HepG2 (cell line): ENCODE data around the gene CISD3. TPM values are rescaled to one million over a fixed set of nuclear protein-coding genes. Genes with fewer than 3 reads are reported as not detected.

Experiments
- E2F1 ChIP-seq: sonication (generic); formaldehyde crosslinking; IDR thresholded peaks from 2 replicates; pipeline ENCODE4 v1.5.0; 2020; ENCODE audit warnings: missing genetic modification reagents
- GATA4 ChIP-seq: sonication (generic); IDR thresholded peaks from 2 replicates; pipeline ENCODE4 v1.6.1; 2016; ENCODE audit warnings: antibody characterized with exemption, low read depth, borderline replicate concordance
- HBP1 ChIP-seq: IDR thresholded peaks from 2 replicates; pipeline ENCODE4 v1.6.1; 2016; ENCODE audit warnings: low read depth, control low read depth
- HCFC1 ChIP-seq: fragments of 150-350 bp; IDR thresholded peaks from 2 replicates; pipeline ENCODE4 v1.6.1; 2014; ENCODE audit warnings: low read depth, low read length
- MLLT10 ChIP-seq: sonication (generic); formaldehyde crosslinking; IDR thresholded peaks from 2 replicates; pipeline ENCODE4 v1.4.0; 2020; ENCODE audit warnings: missing genetic modification reagents
- MTA1 ChIP-seq: sonication (generic); formaldehyde crosslinking; IDR thresholded peaks from 2 replicates; pipeline ENCODE4 v1.4.0; 2020; ENCODE audit warnings: missing genetic modification reagents, mild to moderate bottlenecking, borderline replicate concordance
- NFE2 ChIP-seq: sonication (generic); formaldehyde crosslinking; IDR thresholded peaks from 2 replicates; pipeline ENCODE4 v1.4.0; 2020; ENCODE audit warnings: missing genetic modification reagents
- PCBP1 ChIP-seq: fragments of 200-400 bp; formaldehyde crosslinking; IDR thresholded peaks from 2 replicates; pipeline ENCODE4 v1.6.1; 2017; ENCODE audit warnings: mild to moderate bottlenecking, low read depth, low read length, borderline replicate concordance
- REST ChIP-seq, 2 experiments: IDR thresholded peaks; 2 replicates each; pipeline ENCODE4 v1.6.1; 2011 to 2012; ENCODE audit warnings: low read length in 2 of 2, borderline replicate concordance in 1 of 2, low read depth in 1 of 2, mild to moderate bottlenecking in 1 of 2, moderate library complexity in 1 of 2
- TOE1 ChIP-seq: sonication (generic); formaldehyde crosslinking; IDR thresholded peaks from 2 replicates; pipeline ENCODE4 v1.4.0; 2020; ENCODE audit warnings: mild to moderate bottlenecking, missing genetic modification reagents
- ZBTB46 ChIP-seq: sonication (generic); formaldehyde crosslinking; IDR thresholded peaks from 2 replicates; pipeline ENCODE4 v1.4.0; 2020; ENCODE audit warnings: mild to moderate bottlenecking, missing genetic modification reagents, borderline replicate concordance
- ZBTB49 ChIP-seq: sonication (generic); formaldehyde crosslinking; IDR thresholded peaks from 2 replicates; pipeline ENCODE4 v1.4.0; 2020; ENCODE audit warnings: missing genetic modification reagents, borderline replicate concordance
- ZFP36L1 ChIP-seq: sonication (generic); formaldehyde crosslinking; IDR thresholded peaks from 2 replicates; pipeline ENCODE4 v1.8.0; 2022; ENCODE audit warnings: mild to moderate bottlenecking, missing genetic modification reagents, moderate library complexity
- ZNF264 ChIP-seq: sonication (generic); formaldehyde crosslinking; IDR thresholded peaks from 2 replicates; pipeline ENCODE4 v1.4.0; 2020; ENCODE audit warnings: missing genetic modification reagents
- ZNF549 ChIP-seq: sonication (generic); formaldehyde crosslinking; IDR thresholded peaks from 2 replicates; pipeline ENCODE4 v1.5.0; 2020; ENCODE audit warnings: missing genetic modification reagents
- ZNF614 ChIP-seq: IDR thresholded peaks from 2 replicates; pipeline ENCODE4 v1.6.1; 2018; ENCODE audit warnings: missing biosample characterization, missing genetic modification reagents, inconsistent platforms, borderline replicate concordance
- ZNF615 ChIP-seq: sonication (generic); formaldehyde crosslinking; IDR thresholded peaks from 2 replicates; pipeline ENCODE4 v1.5.0; 2020; ENCODE audit warnings: mild to moderate bottlenecking, missing genetic modification reagents, borderline replicate concordance
- ZNF644 ChIP-seq: IDR thresholded peaks from 2 replicates; pipeline ENCODE4 v1.6.1; 2016; ENCODE audit warnings: low read depth
- ZSCAN25 ChIP-seq: sonication (generic); formaldehyde crosslinking; IDR thresholded peaks from 2 replicates; pipeline ENCODE4 v1.8.0; 2022; ENCODE audit warnings: mild to moderate bottlenecking, missing genetic modification reagents
- polyA plus RNA-seq, 8 experiments: library from polyadenylated mRNA; depleted of rRNA in 3 of 8; stranded (reverse) in 7 of 8; unstranded in 1 of 8; fragments of >200 nt; fragmentation: Illumina TruSeq in 4 of 8; extraction: Trizol in 4 of 8; gene quantifications; 2 replicates each; pipeline versions ENCODE4 v1.2.1 to v1.2.3, GENCODE V29; 2011 to 2016; ENCODE audit warnings: low read depth in 4 of 8, missing spikeins in 1 of 8, mixed read lengths in 1 of 8; ENCODE audit not compliant: insufficient read depth in 1 of 8
- total RNA-seq, 5 experiments: library from RNA; depleted of rRNA; stranded (reverse); fragments of >200 nt; fragmentation: Illumina TruSeq; extraction: Trizol; gene quantifications; 2 replicates each; pipeline ENCODE4 v1.2.3, GENCODE V29; 2016; ENCODE audit warnings: low read depth in 1 of 5

CISD3 gene
- total and polyA plus RNA-seq, 2 of the 13 experiments (the other 11 are each of a cell fraction or from before 2014, with no cell fraction given), result 30.0 to 34.1 TPM

GRCh38 chr17:38751808-38752307 is 21.7 kb downstream of the CISD3 start (continued):
- no peak for TF ChIP-seq PCBP1
- TF ChIP-seq ZBTB46 (CRISPR knock-in tag), result no peak
- TF ChIP-seq E2F1, result 0 out of 2 replicates have a peak, but pooled peaks have one; percentile 11
- TF ChIP-seq ZNF549 (CRISPR knock-in tag), result no peak
- no peak for TF ChIP-seq REST (IDR thresholded peaks at IDR 0.05; ENCODE audit: borderline replicate concordance in 1 of 2, low read depth in 1 of 2, low read length in 2 of 2)
- peak; percentile 75; the same call in 1 of the 2 replicates for TF ChIP-seq TOE1 (CRISPR knock-in tag)
- no peak for TF ChIP-seq ZFP36L1 (CRISPR knock-in tag)
- TF ChIP-seq ZNF264 (CRISPR knock-in tag), result no peak
- TF ChIP-seq NFE2, result no peak
- no peak for TF ChIP-seq ZSCAN25 (CRISPR knock-in tag)
- no peak; the same call in 1 of the 2 replicates for TF ChIP-seq HCFC1
- TF ChIP-seq ZNF644 (CRISPR knock-in tag), result no peak
- no peak for TF ChIP-seq MLLT10 (CRISPR knock-in tag)
- TF ChIP-seq ZBTB49, result 0 out of 2 replicates have a peak, but pooled peaks have one; percentile 19
- no peak for TF ChIP-seq HBP1
- peak; percentile 53; the same call in 1 of the 2 replicates for TF ChIP-seq MTA1
- no peak for TF ChIP-seq GATA4
- TF ChIP-seq ZNF615 (CRISPR knock-in tag), result no peak
- peak; percentile 65 for TF ChIP-seq ZNF614 (CRISPR knock-in tag)
